ENCODE results near the gene GLCCI1. TPM values are rescaled to one million over a fixed set of nuclear protein-coding genes. Genes with fewer than 3 reads are reported as not detected.

GLCCI1 gene
- total RNA-seq, 2 donors from 2014 or later, result 44.3 to 55.8 TPM

DNA sequence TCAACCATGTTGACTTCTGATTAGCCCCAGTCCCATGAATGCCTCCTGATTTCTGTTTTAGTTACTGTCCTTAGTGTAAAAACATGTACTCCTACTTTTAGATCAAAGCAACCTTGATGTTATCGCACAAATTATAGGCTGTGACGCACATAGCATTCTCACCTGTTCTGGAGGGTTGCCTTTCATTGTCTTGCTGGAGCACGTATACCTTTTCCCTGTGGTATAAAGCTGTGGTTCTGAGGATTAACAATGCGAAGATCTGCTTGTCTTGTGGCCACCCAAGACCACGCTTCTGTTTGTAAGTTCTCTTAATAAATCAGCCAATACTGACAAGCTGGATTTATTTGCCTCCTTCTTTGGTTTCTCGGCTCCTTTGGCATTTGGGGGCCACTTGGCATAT is 30.1 kb upstream of the GLCCI1 start:
- H3K4me1 ChIP-seq (ENCODE audit: control insufficient read depth, insufficient read depth, low read length), result no peaks in the 10 kb centered on the region
- no peak overlapping the region for H3K27ac ChIP-seq (ENCODE audit: low read depth, low read length)
- 89 to 94% methylated on average over 4 to 6 of the region's 6 CpGs for WGBS, 2 experiments (ENCODE audit: insufficient coverage in 1 of 2, insufficient read length in 1 of 2)
- H3K9me3 Mint-ChIP-seq, result no peaks in the 10 kb centered on the region
- no peaks in the 10 kb centered on the region for H3K36me3 Mint-ChIP-seq (ENCODE audit: low read depth)
- no peaks in the 10 kb centered on the region for H3K27me3 ChIP-seq (ENCODE audit: control insufficient read depth, insufficient read depth, low read length, poor library complexity, severe bottlenecking)
- H3K36me3 ChIP-seq (ENCODE audit: control insufficient read depth, insufficient read depth, low read length), result no peaks in the 10 kb centered on the region
- TF ChIP-seq, protein P1, sequence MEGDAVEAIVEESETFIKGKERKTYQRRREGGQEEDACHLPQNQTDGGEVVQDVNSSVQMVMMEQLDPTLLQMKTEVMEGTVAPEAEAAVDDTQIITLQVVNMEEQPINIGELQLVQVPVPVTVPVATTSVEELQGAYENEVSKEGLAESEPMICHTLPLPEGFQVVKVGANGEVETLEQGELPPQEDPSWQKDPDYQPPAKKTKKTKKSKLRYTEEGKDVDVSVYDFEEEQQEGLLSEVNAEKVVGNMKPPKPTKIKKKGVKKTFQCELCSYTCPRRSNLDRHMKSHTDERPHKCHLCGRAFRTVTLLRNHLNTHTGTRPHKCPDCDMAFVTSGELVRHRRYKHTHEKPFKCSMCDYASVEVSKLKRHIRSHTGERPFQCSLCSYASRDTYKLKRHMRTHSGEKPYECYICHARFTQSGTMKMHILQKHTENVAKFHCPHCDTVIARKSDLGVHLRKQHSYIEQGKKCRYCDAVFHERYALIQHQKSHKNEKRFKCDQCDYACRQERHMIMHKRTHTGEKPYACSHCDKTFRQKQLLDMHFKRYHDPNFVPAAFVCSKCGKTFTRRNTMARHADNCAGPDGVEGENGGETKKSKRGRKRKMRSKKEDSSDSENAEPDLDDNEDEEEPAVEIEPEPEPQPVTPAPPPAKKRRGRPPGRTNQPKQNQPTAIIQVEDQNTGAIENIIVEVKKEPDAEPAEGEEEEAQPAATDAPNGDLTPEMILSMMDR (conservative IDR thresholded peaks at IDR 0.05), result no peak
- no peaks in the 10 kb centered on the region for H3K9me3 ChIP-seq (ENCODE audit: control insufficient read depth, low read length)
- no peak overlapping the region for H3K27ac Mint-ChIP-seq
- H3K4me3 ChIP-seq (ENCODE audit: low read length), result no peak overlapping the region
- DNase-seq, result no peak
- peaks cover 28% of the 10 kb centered on the region for H3K4me1 Mint-ChIP-seq
- no peak overlapping the region for H3K9ac ChIP-seq (ENCODE audit: extremely low read depth, low read length, poor library complexity, severe bottlenecking)
- H3K4me3 Mint-ChIP-seq, result no peak overlapping the region
- no peaks in the 10 kb centered on the region for H3K27me3 Mint-ChIP-seq (ENCODE audit: insufficient read depth)

DNA sequence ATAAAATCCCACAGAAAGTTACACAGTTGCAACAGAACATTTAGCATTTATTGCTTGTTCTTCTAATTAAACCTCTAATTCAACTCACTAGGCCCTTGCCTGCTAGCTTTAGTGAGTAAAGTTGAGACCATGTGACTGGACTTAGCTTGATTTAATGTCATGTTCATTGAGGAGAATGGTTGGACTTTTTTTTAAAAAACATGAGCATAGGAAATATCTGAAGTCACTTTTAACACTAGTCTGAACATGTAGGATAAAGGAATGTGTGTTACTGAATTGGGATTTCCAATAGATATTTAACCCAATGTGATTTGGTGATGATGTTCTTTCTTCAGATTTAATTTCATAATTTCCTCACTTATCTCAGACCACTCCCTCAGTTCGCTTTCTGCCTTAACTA is 24.6 kb upstream of the GLCCI1 start:
- peaks cover 27% of the 10 kb centered on the region for H3K4me1 Mint-ChIP-seq
- no peak overlapping the region for H3K4me3 Mint-ChIP-seq
- TF ChIP-seq, protein P1 (conservative IDR thresholded peaks at IDR 0.05), result no peak
- no peak overlapping the region for H3K9ac ChIP-seq (ENCODE audit: extremely low read depth, low read length, poor library complexity, severe bottlenecking)
- H3K9me3 ChIP-seq (ENCODE audit: control insufficient read depth, low read length), result no peaks in the 10 kb centered on the region
- no peak overlapping the region for H3K27ac ChIP-seq (ENCODE audit: low read depth, low read length)
- 100% methylated on average over 1 of the region's 1 CpG; no CpG with 5 or more reads in 1 of the 2 experiments for WGBS, 2 experiments (ENCODE audit: insufficient coverage in 1 of 2, insufficient read length in 1 of 2)
- no peak overlapping the region for H3K4me3 ChIP-seq (ENCODE audit: low read length)
- no peak overlapping the region for H3K27ac Mint-ChIP-seq
- peaks cover 10% of the 10 kb centered on the region for H3K4me1 ChIP-seq (ENCODE audit: control insufficient read depth, insufficient read depth, low read length)
- H3K36me3 Mint-ChIP-seq (ENCODE audit: low read depth), result no peaks in the 10 kb centered on the region
- no peaks in the 10 kb centered on the region for H3K36me3 ChIP-seq (ENCODE audit: control insufficient read depth, insufficient read depth, low read length)
- DNase-seq, result no peak
- H3K9me3 Mint-ChIP-seq, result no peaks in the 10 kb centered on the region
- H3K27me3 Mint-ChIP-seq (ENCODE audit: insufficient read depth), result no peaks in the 10 kb centered on the region
- H3K27me3 ChIP-seq (ENCODE audit: control insufficient read depth, insufficient read depth, low read length, poor library complexity, severe bottlenecking), result no peaks in the 10 kb centered on the region

DNA sequence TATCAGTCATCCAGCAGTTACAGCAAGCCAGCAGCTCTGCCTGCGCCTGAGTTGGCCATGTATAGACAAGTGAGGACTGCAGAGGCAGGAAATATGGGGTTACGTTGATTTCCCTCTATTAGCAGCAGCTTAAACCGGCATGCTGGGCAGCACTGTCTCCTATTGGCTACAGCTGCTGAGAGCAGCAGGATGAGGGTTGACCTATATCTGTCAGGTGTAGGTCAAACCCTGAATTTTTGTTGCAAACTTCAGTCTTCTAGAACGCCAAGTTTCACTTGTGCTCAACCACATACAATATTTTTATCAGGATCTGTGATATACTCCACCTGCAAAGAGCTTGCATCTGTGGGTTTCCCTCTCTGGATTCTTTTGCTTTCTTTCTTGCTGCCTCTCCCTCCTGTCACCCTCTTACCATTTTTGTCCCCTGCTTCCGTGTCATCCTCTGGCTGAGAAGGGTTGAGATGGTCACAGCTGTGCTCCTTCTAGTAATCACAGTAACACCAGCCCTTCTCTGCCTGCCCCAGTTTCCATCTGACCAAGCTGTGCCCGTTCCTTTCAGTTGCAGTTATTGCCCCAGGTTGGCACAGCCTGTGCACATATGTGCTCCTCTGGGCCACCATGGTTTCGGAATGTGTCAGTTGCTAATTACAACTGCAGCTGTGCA is 23.8 kb upstream of the GLCCI1 start:
- Histone ChIP-seq H3K27ac (ENCODE audit: low read depth, low read length) (no peak overlapping the region), H3K27me3 (ENCODE audit: control insufficient read depth, insufficient read depth, low read length, poor library complexity, severe bottlenecking) (no peaks in the 10 kb centered on the region), H3K4me3 (ENCODE audit: low read length) (no peak overlapping the region), H3K4me1 (ENCODE audit: control insufficient read depth, insufficient read depth, low read length) (peaks cover 10% of the 10 kb centered on the region), H3K9me3 (ENCODE audit: control insufficient read depth, low read length) (no peaks in the 10 kb centered on the region), H3K9ac (ENCODE audit: extremely low read depth, low read length, poor library complexity, severe bottlenecking) (no peak overlapping the region), H3K36me3 (ENCODE audit: control insufficient read depth, insufficient read depth, low read length) (no peaks in the 10 kb centered on the region)
- Mint-ChIP-seq H3K27ac (no peak overlapping the region), H3K36me3 (ENCODE audit: low read depth) (no peaks in the 10 kb centered on the region), H3K27me3 (ENCODE audit: insufficient read depth) (no peaks in the 10 kb centered on the region), H3K4me3 (no peak overlapping the region), H3K4me1 (peaks cover 27% of the 10 kb centered on the region), H3K9me3 (no peaks in the 10 kb centered on the region)
- peak; percentile 52 for DNase-seq
- WGBS, 2 experiments (ENCODE audit: insufficient coverage in 1 of 2, insufficient read length in 1 of 2), result 82 to 83% methylated on average over 6 to 7 of the region's 7 CpGs
- TF ChIP-seq, protein P1 (conservative IDR thresholded peaks at IDR 0.05), result no peak

Measured in endodermal cell (in vitro differentiated cells).